A673 (cell line): ENCODE measurements around the gene ASTN2. TPM values are rescaled to one million over a fixed set of nuclear protein-coding genes. Genes with fewer than 3 reads are reported as not detected.

Experiments used
- BruUV-seq: library from RNA; stranded (reverse); fragments of 400-500 nt; replicated peaks from 2 replicates; lab custom pipeline; 2021; lab: Mats Ljungman, UMichigan
- CTCF ChIA-PET: fragments of 300-600 bp; sonication (Branson Sonifier 250); formaldehyde crosslinking; loops from one replicate; lab custom pipeline; 2022; ENCODE audit warnings: antibody characterized with exemption; lab: Charles Lee
- POLR2A ChIA-PET: fragments of 300-600 bp; sonication (Branson Sonifier 250); formaldehyde crosslinking; loops from one replicate; lab custom pipeline; 2022; ENCODE audit warnings: antibody characterized with exemption; ENCODE audit not compliant: low non-redundant PET; lab: Charles Lee
- DNase-seq: peaks from one replicate; pipeline ENCODE4 v3.0.0-alpha.2; 2015; ENCODE audit warnings: low spot score
- H3K27ac ChIP-seq: fragments of 200-600 bp; sonication (generic); 2 replicates; pipeline ENCODE4 v1.5.1; 2016; ENCODE audit warnings: mixed run types, low read depth, mild to moderate bottlenecking, mixed read lengths, antibody characterized with exemption, low read length; ENCODE audit not compliant: poor library complexity, severe bottlenecking
- H3K27me3 ChIP-seq: fragments of 200-600 bp; sonication (generic); replicated peaks from 2 replicates; pipeline ENCODE4 v1.6.1; 2017; ENCODE audit warnings: mixed run types, low read depth, mild to moderate bottlenecking, mixed read lengths, antibody characterized with exemption, low read length; ENCODE audit not compliant: insufficient read depth, poor library complexity
- H3K36me3 ChIP-seq: fragments of 200-600 bp; sonication (generic); 2 replicates; pipeline ENCODE4 v1.6.1; 2016; ENCODE audit warnings: mixed run types, mild to moderate bottlenecking, mixed read lengths, antibody characterized with exemption, low read length; ENCODE audit not compliant: insufficient read depth, poor library complexity, severe bottlenecking
- H3K4me1 ChIP-seq: fragments of 200-600 bp; sonication (generic); 2 replicates; pipeline ENCODE4 v1.6.1; 2017; ENCODE audit warnings: mixed run types, mild to moderate bottlenecking, mixed read lengths, antibody characterized with exemption, low read length; ENCODE audit not compliant: insufficient read depth, poor library complexity, severe bottlenecking
- H3K4me3 ChIP-seq: fragments of 200-600 bp; sonication (generic); 2 replicates; pipeline ENCODE4 v1.5.1; 2016; ENCODE audit warnings: low read depth, mixed run types, mild to moderate bottlenecking, mixed read lengths, low read length; ENCODE audit not compliant: poor library complexity, severe bottlenecking
- H3K9me3 ChIP-seq: fragments of 200-600 bp; sonication (generic); 2 replicates; pipeline ENCODE4 v1.6.1; 2016; ENCODE audit warnings: mixed run types, low read depth, mild to moderate bottlenecking, mixed read lengths, antibody characterized with exemption, low read length; ENCODE audit not compliant: poor library complexity, severe bottlenecking
- CTCF ChIP-seq: fragments of 300-800, 200-600 bp; sonication (generic); conservative IDR thresholded peaks from 2 replicates; pipeline ENCODE4 v1.5.1; 2017; ENCODE audit warnings: low read depth, mild to moderate bottlenecking, antibody characterized with exemption, low read length, moderate library complexity, mixed read lengths
- EZH2 ChIP-seq: fragments of 200-600 bp; sonication (generic); IDR thresholded peaks from 2 replicates; pipeline ENCODE4 v1.6.1; 2017; ENCODE audit warnings: borderline replicate concordance, low read depth, mild to moderate bottlenecking, mixed read lengths, antibody characterized with exemption, low read length; ENCODE audit not compliant: poor library complexity, severe bottlenecking
- intact Hi-C: fragments of 100-400 bp; cut with micrococcal nuclease; formaldehyde crosslinking; loops from one replicate; pipeline ENCODE4 v1.10.0; 2022; ENCODE audit not compliant: unreplicated experiment
- total RNA-seq: library from RNA; stranded (reverse); gene quantifications from 2 replicates; pipeline ENCODE4 v1.2.3, GENCODE V29; 2021

ASTN2 gene
- total RNA-seq, 1 experiment from 2014 or later = 3.4 TPM

GRCh38 chr9:117136461-117136860 is 278.4 kb downstream of the ASTN2 start:
- Histone ChIP-seq H3K4me1 (no peaks in the 10 kb centered on the region), H3K36me3 (no peaks in the 10 kb centered on the region), H3K27me3 (peaks cover 20% of the 10 kb centered on the region), H3K4me3 (no peak overlapping the region), H3K27ac (no peak overlapping the region), H3K9me3 (no peaks in the 10 kb centered on the region)
- ChIA-PET POLR2A (no interaction called here), CTCF (no interaction called here)
- intact Hi-C loops = no loop called here
- no peak for TF ChIP-seq CTCF
- no peak for TF ChIP-seq EZH2
- DNase-seq = no peak
- BruUV-seq = no TSS peak

GRCh38 chr9:117135501-117136098 is 279.3 kb downstream of the ASTN2 start:
- no TSS peak for BruUV-seq
- Histone ChIP-seq H3K36me3 (no peaks in the 10 kb centered on the region), H3K4me1 (no peaks in the 10 kb centered on the region), H3K9me3 (no peaks in the 10 kb centered on the region), H3K4me3 (no peak overlapping the region), H3K27me3 (peaks cover 20% of the 10 kb centered on the region), H3K27ac (no peak overlapping the region)
- ChIA-PET CTCF (no interaction called here), POLR2A (no interaction called here)
- no peak for DNase-seq
- intact Hi-C loops = no loop called here
- TF ChIP-seq CTCF = no peak
- TF ChIP-seq EZH2 = no peak

GRCh38 chr9:117134826-117135500 is 279.9 kb downstream of the ASTN2 start:
- no peak overlapping the region for H3K27ac ChIP-seq
- H3K27me3 ChIP-seq = peaks cover 19% of the 10 kb centered on the region
- BruUV-seq = no TSS peak
- H3K9me3 ChIP-seq = no peaks in the 10 kb centered on the region
- H3K4me1 ChIP-seq = no peaks in the 10 kb centered on the region
- no peak for DNase-seq
- H3K36me3 ChIP-seq = no peaks in the 10 kb centered on the region
- ChIA-PET POLR2A (no interaction called here), CTCF (no interaction called here)
- H3K4me3 ChIP-seq = no peak overlapping the region
- TF ChIP-seq EZH2 (no peak), CTCF (no peak)
- intact Hi-C loops = no loop called here
